Middle frontal gyrus (tissue), 1 donor: Measurements from ENCODE around the gene WNT3A.

ENCODE experiments used
- DNase-seq: peaks from one replicate; pipeline ENCODE4 v3.0.0-alpha.2; 2015; ENCODE audit warnings: low spot score; ENCODE audit errors: extremely low spot score

The WNT3A gene

DNA sequence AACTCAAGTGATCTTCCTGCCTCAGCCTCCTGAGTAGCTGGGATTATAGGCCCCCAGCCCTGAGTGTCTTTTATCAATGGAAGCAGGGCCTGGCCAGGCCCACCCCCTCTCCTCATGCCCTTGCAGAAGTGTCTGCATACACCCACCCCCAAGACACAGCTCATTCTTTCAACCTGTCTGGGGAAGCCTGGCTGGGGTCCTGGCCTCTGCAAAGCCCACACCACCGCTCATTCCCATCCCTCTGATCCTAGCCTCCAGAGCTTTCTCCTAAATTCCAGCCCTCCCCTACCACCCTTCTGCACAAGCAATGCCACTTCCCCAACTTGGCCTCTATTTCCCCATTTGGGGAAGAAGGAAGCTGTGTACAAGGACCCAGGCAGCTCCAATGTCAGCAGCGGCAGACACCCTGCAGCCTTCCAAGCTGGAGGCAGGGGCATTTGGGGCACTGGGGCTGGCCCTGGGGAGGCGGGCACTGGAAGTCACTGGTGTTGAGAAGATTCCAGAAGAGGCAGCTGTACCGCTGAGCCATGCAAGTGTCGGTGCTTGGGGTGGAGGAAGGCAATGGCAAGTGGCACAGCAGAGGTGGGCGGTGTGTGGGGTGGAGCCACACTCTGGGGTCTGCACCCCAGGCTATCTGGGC is 42.0 kb downstream of the WNT3A start:
- DNase-seq: no peak

DNA sequence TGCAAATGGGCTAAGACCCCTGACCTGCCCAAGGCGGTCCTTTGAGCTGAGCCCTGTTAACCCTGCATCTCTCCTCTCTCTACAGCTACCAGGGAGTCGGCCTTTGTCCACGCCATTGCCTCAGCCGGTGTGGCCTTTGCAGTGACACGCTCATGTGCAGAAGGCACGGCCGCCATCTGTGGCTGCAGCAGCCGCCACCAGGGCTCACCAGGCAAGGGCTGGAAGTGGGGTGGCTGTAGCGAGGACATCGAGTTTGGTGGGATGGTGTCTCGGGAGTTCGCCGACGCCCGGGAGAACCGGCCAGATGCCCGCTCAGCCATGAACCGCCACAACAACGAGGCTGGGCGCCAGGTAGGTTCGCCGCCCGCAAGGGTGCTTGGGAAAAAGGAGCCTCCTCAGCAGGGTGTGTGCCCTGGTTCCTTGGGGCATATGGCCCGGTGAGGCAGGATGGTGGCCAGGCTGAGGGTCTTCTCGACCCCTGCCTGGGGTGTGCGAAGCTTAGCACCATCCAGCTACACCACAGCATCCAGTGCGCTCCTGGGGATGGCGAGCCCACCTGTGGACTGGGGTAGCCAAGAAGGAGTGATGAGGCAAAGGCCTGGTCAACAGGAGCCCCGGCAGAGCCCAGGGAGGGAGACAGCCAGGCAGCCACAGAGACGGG is 43.9 kb downstream of the WNT3A start:
- no peak for DNase-seq

DNA sequence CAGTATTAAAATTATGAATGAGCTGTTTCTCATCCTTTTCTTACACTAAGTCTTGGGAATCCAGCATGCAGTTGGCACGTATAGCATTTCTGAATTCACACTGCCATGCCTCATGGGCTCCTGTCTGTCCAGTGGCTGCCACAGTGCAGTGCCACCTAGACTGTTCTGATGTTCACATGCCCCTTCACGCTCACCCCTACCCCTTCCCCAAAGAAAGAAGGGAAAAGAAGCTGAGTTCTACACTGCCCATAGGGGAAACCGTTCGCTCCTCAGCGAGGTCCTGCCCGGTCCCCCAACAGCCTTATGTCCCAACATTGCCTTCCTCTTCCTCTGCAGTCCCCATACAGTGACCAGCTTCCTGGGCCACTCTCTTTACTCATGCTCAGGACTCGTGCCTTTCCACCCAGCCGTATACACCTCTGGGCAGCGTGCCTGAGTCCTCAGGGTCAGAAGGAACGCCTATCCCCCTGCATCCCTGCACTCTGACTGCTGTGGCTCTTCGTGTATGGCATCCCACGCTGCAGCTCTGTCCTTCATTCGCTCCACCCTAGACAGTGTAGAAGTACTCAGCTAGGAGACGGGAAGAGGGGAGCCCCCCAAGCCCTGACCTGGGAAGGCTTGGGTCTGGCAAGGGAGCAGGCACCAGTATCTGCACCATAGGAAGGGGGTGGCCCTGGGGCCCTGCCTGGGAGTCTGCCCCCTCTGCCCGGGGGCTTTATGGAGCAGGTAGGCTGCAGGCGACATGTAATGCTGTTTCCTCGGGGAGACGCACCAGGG is 51.6 kb downstream of the WNT3A start:
- DNase-seq: no peak

DNA sequence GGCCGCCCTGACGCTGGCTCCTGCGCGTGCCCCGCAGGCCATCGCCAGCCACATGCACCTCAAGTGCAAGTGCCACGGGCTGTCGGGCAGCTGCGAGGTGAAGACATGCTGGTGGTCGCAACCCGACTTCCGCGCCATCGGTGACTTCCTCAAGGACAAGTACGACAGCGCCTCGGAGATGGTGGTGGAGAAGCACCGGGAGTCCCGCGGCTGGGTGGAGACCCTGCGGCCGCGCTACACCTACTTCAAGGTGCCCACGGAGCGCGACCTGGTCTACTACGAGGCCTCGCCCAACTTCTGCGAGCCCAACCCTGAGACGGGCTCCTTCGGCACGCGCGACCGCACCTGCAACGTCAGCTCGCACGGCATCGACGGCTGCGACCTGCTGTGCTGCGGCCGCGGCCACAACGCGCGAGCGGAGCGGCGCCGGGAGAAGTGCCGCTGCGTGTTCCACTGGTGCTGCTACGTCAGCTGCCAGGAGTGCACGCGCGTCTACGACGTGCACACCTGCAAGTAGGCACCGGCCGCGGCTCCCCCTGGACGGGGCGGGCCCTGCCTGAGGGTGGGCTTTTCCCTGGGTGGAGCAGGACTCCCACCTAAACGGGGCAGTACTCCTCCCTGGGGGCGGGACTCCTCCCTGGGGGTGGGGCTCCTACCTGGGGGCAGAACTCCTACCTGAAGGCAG is 52.3 kb downstream of the WNT3A start:
- DNase-seq: no peak

DNA sequence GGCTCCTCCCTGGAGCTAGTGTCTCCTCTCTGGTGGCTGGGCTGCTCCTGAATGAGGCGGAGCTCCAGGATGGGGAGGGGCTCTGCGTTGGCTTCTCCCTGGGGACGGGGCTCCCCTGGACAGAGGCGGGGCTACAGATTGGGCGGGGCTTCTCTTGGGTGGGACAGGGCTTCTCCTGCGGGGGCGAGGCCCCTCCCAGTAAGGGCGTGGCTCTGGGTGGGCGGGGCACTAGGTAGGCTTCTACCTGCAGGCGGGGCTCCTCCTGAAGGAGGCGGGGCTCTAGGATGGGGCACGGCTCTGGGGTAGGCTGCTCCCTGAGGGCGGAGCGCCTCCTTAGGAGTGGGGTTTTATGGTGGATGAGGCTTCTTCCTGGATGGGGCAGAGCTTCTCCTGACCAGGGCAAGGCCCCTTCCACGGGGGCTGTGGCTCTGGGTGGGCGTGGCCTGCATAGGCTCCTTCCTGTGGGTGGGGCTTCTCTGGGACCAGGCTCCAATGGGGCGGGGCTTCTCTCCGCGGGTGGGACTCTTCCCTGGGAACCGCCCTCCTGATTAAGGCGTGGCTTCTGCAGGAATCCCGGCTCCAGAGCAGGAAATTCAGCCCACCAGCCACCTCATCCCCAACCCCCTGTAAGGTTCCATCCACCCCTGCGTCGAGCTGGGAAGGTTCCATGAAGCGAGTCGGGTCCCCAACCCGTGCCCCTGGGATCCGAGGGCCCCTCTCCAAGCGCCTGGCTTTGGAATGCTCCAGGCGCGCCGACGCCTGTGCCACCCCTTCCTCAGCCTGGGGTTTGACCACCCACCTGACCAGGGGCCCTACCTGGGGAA is 53.0 kb downstream of the WNT3A start:
- no peak for DNase-seq

DNA sequence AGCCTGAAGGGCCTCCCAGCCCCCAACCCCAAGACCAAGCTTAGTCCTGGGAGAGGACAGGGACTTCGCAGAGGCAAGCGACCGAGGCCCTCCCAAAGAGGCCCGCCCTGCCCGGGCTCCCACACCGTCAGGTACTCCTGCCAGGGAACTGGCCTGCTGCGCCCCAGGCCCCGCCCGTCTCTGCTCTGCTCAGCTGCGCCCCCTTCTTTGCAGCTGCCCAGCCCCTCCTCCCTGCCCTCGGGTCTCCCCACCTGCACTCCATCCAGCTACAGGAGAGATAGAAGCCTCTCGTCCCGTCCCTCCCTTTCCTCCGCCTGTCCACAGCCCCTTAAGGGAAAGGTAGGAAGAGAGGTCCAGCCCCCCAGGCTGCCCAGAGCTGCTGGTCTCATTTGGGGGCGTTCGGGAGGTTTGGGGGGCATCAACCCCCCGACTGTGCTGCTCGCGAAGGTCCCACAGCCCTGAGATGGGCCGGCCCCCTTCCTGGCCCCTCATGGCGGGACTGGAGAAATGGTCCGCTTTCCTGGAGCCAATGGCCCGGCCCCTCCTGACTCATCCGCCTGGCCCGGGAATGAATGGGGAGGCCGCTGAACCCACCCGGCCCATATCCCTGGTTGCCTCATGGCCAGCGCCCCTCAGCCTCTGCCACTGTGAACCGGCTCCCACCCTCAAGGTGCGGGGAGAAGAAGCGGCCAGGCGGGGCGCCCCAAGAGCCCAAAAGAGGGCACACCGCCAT is 53.8 kb downstream of the WNT3A start:
- no peak for DNase-seq

DNA sequence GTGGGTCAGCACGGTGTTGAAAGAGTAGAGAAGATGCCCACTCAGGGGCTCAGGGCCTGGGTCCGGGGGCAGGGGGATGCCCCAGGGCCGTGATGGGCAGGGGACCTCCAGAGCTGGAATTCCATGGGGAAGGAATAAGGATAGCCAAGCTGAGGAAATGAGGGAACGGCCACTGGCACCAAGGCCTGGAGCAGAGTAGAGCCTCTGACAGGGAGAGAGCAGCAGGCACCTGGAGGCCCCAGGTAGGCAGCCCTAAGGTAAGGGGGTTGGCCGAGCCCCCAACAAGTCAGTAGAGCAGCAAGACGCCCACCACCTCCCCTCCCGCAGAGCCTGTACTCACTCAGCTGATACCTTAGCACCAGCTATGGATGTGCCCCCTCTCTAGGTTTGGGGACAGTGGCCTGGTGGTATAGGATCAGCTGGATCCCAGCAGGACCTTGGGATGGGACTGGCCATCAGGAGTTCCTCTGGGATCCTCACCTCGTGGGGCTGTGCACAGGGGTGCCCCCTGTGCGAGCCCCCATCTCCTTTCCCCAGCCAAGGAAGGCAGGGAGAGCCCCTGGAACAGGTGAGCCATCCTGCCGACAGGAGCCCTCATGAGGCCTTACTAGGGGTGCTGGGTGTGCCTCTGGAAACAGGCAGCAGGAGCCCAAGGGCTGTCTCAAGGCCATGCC is 54.8 kb downstream of the WNT3A start:
- DNase-seq: no peak

DNA sequence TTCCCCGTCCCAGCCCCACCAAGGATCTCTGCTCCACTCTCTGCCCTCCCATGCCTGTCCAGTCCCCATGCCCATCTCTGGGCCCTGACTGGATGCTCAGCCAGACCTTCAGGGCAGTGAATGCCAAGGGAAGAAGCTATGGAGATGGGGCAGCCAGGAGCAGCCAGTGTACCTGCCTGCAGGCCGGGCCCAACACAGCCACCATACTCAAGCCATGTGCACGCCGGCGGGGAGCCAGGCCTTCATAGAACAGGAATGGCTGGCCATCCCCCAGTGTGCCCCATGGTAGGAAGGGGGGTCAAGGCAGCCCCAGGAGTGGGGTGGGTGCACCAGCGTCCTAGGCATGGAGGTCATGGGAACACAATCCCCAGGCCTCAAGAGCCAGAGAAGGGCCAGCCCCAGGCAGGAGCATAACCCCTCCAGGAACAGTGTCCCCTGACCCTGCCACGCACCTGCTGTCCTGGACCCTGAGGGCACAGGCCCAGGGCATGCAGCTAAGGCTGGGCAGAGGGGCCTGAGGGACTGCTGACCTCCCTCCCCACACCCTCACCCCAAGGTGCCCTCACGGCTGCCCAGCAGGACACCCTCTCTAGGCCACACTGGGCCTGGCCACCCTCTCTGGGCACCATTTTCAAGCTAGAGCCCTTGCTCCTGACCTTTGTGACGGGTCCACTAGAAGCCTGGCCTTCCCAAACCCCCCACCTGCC is 55.4 kb downstream of the WNT3A start:
- no peak for DNase-seq

DNA sequence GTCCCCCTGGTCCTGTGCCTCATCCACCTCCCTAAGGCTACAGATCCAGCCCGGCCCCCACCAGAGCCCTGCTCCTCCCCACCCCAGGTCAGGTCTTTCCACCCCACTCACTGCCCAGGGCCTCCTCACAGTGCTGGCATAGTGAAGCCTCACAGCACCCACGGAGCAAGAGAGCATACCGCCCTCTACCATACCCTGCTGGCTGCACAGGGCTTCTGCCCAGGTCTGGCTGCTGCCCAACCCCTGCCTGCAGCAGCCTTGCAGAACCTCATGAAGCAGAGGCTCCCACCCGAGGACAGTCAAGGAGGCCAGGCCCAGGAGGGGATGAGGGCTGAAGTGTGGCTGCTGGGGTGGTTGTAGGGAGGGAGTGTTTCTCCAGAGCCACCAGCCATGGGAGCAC is 56.0 kb downstream of the WNT3A start:
- DNase-seq: no peak

DNA sequence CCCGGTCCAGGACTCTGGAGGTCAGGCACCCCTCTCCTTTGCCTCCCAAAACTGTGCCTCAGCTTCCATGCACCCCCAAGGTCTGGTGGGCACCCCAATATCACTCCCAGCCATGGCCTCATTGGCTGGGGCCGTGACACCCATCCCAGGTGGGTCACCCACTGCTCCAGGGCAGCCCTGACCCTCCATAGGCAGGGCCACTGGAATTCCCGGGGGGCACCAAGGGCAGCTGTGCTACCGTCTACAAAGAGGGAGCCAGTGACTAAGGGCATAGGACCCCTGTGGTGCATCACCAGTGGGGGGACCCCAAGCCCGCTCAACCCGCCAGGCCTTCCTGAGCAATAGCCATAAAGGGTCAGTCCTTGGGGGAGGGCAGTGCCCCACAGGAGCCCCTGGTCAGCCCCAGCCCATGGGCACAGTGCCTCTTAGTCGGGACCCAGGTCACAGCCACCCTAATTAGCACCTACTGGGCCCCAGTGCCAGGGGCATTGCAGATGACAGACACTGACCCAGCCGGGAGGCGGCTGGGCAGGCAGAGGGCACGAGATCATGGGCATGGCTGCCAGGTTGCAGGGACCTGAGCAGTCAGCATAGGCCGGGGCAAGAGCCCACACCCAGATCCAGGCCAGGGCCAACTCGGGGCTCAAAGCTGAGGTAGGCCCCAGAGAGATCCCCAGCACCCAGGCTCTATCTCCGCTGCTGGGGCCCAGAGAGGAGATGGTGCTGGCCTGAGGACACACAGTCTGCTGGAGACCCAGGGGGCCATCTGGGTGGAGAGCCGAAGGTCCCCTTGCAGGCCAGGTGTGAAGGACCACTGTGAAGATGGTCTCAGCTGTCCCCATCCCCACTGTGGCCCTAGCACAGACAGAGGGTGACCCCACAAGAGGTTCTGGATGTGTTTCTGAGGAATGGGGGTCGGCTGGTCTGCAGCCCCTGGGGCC is 56.7 kb downstream of the WNT3A start:
- DNase-seq: no peak

DNA sequence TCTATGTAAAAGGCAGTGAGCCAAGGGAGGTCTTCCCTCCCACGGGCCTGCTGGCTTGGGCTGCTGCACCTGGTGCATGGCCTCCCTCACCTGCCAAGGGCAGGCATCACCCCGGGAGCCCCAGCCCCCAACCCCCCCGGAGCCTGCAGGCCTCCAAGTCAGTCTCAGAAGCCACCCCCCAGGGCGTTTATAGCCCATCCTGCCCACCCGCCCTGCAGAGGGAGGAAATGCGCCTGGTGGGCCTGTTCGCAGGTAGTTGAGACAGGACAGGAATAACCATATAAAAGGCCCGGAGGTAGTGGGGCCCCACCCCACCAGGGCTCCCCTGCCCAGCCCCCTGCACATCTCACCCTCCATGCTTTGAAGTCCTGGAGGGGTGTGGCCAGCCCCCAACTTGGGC is 57.5 kb downstream of the WNT3A start:
- DNase-seq: no peak

DNA sequence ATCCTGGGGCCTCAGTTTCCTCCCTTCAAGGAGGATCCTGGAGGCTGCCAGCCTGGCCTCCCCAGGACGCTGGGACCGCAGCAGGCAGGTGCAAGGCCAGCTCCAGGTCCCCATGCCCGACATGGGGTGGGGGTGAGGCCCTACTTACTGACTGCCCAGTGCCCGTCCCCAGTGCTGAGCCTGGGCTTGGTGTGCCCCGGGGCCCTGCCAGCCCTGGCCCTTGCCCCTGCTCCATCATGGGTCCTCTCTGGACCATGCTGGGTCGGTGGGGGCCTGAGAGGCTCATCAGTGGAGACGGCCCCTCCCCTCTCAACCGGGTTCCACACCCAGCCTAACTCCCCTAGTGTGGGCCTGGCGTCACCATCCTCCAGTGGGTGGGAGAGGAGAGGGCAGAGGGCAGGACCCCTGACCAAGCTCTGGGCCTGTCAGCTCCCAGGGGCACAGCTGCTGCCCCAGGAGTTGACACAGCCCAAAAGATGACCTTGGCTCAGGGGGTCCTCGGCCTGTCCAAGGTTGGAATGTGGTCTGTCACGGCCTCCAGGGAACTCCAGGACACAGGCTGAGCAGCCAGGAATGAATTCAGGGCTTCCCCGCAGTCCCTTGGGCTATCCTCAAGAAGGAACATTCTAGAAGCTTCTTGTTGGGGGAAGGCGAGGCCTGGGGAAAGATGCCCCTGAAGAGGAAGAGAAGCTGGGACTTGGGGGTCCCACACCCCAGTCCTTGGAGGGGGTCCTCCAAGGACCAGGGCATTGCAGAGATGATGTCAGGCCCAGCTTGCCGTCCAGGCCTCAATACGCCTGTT is 58.1 kb downstream of the WNT3A start:
- DNase-seq: no peak

DNA sequence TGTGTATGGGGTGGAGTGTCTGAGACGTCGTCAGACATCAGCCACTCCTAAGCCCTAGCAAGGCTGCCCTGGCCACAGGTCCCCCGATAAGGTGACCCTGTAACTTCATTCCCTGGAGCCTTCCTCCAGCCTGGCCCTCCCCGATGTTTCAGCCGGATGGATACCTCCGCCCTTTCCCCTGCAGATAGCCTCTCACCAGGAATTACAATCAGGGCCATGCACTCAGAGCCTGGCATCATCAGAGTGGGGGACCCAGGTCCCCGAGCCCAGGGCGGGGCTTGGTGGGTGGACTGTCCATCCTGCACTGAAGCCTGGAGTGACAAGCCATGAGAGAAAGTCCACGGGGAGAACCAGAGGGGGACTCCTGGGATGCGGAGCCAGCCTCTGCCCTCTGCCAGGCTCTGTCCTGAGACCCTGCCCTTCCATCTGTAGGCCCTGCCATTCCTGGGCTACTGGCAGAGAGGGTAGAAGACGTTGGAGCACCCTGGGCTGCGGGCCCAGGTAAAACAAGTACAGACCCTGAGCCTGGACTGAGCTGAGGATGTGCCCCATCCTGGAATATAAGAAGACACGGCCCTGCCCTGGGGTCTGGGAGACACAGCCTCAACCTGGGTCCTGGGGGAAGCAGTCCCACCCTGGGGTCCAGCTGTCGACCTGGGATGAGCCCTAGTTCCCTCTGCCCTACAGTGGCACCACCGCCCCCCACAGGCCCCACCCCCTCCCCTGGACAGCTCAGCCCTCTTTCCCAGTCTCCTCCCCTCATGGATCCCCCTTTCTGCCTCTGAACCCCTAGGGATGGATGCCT is 58.9 kb downstream of the WNT3A start:
- DNase-seq: no peak

DNA sequence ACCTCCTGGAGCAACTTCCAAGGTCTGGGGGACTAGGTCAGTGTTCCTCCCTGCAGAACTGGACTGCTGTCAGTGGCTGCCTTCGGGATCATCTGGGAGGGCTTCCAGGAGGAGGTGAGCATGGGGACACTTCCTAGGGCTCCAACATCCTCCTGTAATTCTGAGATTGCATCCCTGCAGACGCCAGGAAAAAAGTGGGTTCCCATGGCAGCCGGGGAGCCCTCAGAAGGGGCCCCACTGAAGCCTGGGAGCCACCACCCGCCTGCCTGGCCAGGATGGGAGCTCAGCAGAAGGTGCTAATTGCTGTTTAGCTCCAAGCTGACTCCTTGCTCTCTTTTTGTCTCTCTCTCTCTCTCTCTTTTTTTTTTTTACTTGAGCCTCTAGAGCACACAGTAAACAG is 59.6 kb downstream of the WNT3A start:
- no peak for DNase-seq

DNA sequence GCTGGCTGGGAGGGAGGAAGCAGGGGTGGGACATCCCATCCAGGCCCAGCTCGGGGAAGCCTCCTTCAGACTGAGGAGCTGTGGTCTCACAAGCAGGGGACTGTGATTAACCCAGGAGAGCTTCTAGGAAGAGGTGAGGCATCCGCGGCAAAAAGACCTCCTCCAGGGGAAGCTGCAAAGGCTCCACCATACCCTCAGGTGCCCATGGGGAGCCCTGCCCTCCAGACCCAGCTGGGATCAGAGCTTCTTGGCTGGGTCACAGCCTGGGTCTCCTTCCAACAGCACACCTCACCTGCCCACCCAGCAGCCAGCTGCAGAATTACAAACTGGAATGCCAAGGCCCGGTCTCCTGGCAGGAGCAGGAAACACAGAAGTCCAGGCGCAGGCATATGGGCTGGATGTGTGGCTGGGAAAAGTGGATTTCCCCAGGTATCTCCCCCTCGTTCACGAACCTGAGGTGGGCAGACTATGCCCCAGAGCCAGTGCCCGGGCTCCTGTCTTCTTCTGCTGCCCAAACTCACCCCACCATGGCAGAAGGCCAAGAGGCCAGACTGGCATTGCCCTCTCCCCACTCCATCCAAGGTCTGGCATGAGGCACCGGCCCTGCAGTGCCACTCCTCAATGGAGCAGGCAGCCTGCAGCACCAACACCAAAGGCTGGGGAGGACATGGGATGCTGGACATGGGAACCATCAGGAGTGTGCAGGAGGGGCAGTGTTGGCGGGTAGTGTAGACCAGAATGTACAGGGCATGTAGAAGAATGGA is 60.3 kb downstream of the WNT3A start:
- no peak for DNase-seq

DNA sequence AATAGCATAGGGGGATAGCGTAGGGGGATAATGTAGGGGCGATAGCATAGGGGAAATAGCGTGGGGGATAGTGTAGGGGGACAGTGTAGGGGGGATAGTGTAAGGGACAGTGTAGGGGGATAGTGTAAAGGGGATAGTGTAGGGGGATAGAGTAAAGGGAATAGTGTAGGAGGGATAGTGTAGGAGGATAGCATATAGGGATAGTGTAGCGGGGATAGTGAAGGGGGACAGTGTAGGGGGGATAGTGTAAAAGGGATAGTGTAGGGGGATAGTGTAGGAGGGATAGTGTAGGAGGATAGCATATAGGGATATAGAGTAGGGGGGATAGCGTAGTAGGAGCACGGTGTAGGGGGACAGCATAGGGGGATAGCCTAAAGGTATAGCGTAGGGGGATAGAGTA is 61.6 kb downstream of the WNT3A start:
- DNase-seq: no peak
